ENCODE results near the gene OXCT2. TPM values are rescaled to one million over a fixed set of nuclear protein-coding genes. Genes with fewer than 3 reads are reported as not detected.
"Not testable (repeated sequence)": the region's sequence is repeated elsewhere in the genome, so short reads cannot be mapped to it uniquely, and the experiment has no call there.

Gene OXCT2
- total RNA-seq, 1 donor from 2014 or later = 5.9 TPM

- no peak overlapping the region for H3K4me3 ChIP-seq (ENCODE audit: low read depth, low read length)
- H3K36me3 ChIP-seq (ENCODE audit: control insufficient read depth, insufficient read depth, low read length) = no peaks in the 10 kb centered on the region
- DNase-seq (ENCODE audit: low read depth) = no peak
- H3K27me3 ChIP-seq (ENCODE audit: control insufficient read depth, insufficient read depth, low read length) = no peaks in the 10 kb centered on the region
- TF ChIP-seq CTCF (IDR thresholded peaks at IDR 0.05; ENCODE audit: insufficient read depth, low read length, poor library complexity, severe bottlenecking) = no peak
Measured at GRCh38 chr1:39779821-39780220, 8.7 kb upstream of the OXCT2 start.

GRCh38 chr1:39779137-39779536 lies 8.0 kb upstream of the OXCT2 start:
- TF ChIP-seq CTCF (IDR thresholded peaks at IDR 0.05; ENCODE audit: insufficient read depth, low read length, poor library complexity, severe bottlenecking) = no peak
- Histone ChIP-seq H3K27me3 (ENCODE audit: control insufficient read depth, insufficient read depth, low read length) (no peaks in the 10 kb centered on the region), H3K4me3 (ENCODE audit: low read depth, low read length) (no peak overlapping the region), H3K36me3 (ENCODE audit: control insufficient read depth, insufficient read depth, low read length) (no peaks in the 10 kb centered on the region)
- no peak for DNase-seq (ENCODE audit: low read depth)

- H3K27me3 ChIP-seq (ENCODE audit: control insufficient read depth, insufficient read depth, low read length); H3K36me3 ChIP-seq (ENCODE audit: control insufficient read depth, insufficient read depth, low read length); H3K4me3 ChIP-seq (ENCODE audit: low read depth, low read length); DNase-seq (ENCODE audit: low read depth): not testable (repeated sequence)
Measured at GRCh38 chr1:39778463-39779099, 7.4 kb upstream of the OXCT2 start.

GRCh38 chr1:39777896-39778295 lies 6.7 kb upstream of the OXCT2 start:
- not testable (repeated sequence) for H3K27me3 ChIP-seq (ENCODE audit: control insufficient read depth, insufficient read depth, low read length); H3K36me3 ChIP-seq (ENCODE audit: control insufficient read depth, insufficient read depth, low read length); DNase-seq (ENCODE audit: low read depth); H3K4me3 ChIP-seq (ENCODE audit: low read depth, low read length)

GRCh38 chr1:39777306-39777705 lies 6.2 kb upstream of the OXCT2 start:
- no peak for TF ChIP-seq CTCF (IDR thresholded peaks at IDR 0.05; ENCODE audit: insufficient read depth, low read length, poor library complexity, severe bottlenecking)
- DNase-seq (ENCODE audit: low read depth) = no peak
- Histone ChIP-seq H3K4me3 (ENCODE audit: low read depth, low read length) (no peak overlapping the region), H3K27me3 (ENCODE audit: control insufficient read depth, insufficient read depth, low read length) (no peaks in the 10 kb centered on the region), H3K36me3 (ENCODE audit: control insufficient read depth, insufficient read depth, low read length) (no peaks in the 10 kb centered on the region)

GRCh38 chr1:39776886-39777285 lies 5.7 kb upstream of the OXCT2 start:
- no peaks in the 10 kb centered on the region for H3K36me3 ChIP-seq (ENCODE audit: control insufficient read depth, insufficient read depth, low read length)
- DNase-seq (ENCODE audit: low read depth) = no peak
- TF ChIP-seq CTCF (IDR thresholded peaks at IDR 0.05; ENCODE audit: insufficient read depth, low read length, poor library complexity, severe bottlenecking) = no peak

GRCh38 chr1:39776400-39776713 lies 5.2 kb upstream of the OXCT2 start:
- TF ChIP-seq CTCF (IDR thresholded peaks at IDR 0.05; ENCODE audit: insufficient read depth, low read length, poor library complexity, severe bottlenecking) = no peak
- DNase-seq (ENCODE audit: low read depth) = no peak
- H3K36me3 ChIP-seq (ENCODE audit: control insufficient read depth, insufficient read depth, low read length) = no peaks in the 10 kb centered on the region
- no peaks in the 10 kb centered on the region for H3K27me3 ChIP-seq (ENCODE audit: control insufficient read depth, insufficient read depth, low read length)
- no peak overlapping the region for H3K4me3 ChIP-seq (ENCODE audit: low read depth, low read length)

More at GRCh38 chr1:39776886-39777285, 5.7 kb upstream of the OXCT2 start:
- Histone ChIP-seq H3K4me3 (ENCODE audit: low read depth, low read length) (no peak overlapping the region), H3K27me3 (ENCODE audit: control insufficient read depth, insufficient read depth, low read length) (no peaks in the 10 kb centered on the region)

GRCh38 chr1:39775676-39776399 lies 4.7 kb upstream of the OXCT2 start:
- H3K27me3 ChIP-seq (ENCODE audit: control insufficient read depth, insufficient read depth, low read length); H3K36me3 ChIP-seq (ENCODE audit: control insufficient read depth, insufficient read depth, low read length); DNase-seq (ENCODE audit: low read depth); H3K4me3 ChIP-seq (ENCODE audit: low read depth, low read length): not testable (repeated sequence)

GRCh38 chr1:39775141-39775540 lies 4.0 kb upstream of the OXCT2 start:
- H3K4me3 ChIP-seq (ENCODE audit: low read depth, low read length); H3K27me3 ChIP-seq (ENCODE audit: control insufficient read depth, insufficient read depth, low read length); DNase-seq (ENCODE audit: low read depth); H3K36me3 ChIP-seq (ENCODE audit: control insufficient read depth, insufficient read depth, low read length): not testable (repeated sequence)

All from kidney epithelial cell (primary cell).